ENCODE data around the gene NINL.

Gene NINL

DNA sequence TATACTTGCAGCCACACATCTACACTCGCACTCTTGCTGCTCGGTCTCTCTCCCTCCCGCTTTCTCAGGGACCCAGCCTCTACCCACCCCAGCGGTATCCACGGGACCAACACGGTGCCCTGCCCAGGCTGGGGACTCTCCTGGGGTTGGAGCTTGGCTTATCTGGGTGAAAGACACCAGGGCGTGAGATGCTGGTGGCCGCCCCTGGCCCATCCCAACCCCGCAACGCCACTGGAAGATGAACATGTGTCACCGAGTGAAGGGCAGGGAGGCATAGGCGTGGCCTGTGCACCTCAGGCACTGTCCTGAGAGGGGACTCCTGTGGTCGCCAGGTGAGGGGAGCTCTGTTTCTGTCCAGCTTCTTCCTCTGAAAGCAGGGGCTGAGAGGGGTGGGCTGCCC is 47.4 kb downstream of the NINL start:
- DNase-seq: no peak
- no peaks in the 10 kb centered on the region for H3K36me3 ChIP-seq (replicated peaks)
- no peaks in the 10 kb centered on the region for H3K27me3 ChIP-seq (replicated peaks)
- in situ Hi-C loops (cut with HindIII; ENCODE audit: low pct_ligation_motif_present, low sequenced_read_pairs): no loop called here
- TF ChIP-seq, protein P1, sequence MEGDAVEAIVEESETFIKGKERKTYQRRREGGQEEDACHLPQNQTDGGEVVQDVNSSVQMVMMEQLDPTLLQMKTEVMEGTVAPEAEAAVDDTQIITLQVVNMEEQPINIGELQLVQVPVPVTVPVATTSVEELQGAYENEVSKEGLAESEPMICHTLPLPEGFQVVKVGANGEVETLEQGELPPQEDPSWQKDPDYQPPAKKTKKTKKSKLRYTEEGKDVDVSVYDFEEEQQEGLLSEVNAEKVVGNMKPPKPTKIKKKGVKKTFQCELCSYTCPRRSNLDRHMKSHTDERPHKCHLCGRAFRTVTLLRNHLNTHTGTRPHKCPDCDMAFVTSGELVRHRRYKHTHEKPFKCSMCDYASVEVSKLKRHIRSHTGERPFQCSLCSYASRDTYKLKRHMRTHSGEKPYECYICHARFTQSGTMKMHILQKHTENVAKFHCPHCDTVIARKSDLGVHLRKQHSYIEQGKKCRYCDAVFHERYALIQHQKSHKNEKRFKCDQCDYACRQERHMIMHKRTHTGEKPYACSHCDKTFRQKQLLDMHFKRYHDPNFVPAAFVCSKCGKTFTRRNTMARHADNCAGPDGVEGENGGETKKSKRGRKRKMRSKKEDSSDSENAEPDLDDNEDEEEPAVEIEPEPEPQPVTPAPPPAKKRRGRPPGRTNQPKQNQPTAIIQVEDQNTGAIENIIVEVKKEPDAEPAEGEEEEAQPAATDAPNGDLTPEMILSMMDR (IDR thresholded peaks at IDR 0.05; ENCODE audit: low read depth, low read length, missing control alignments): no peak
- no peak overlapping the region for H3K4me3 ChIP-seq (ENCODE audit: low read depth, low read length)
- no peak overlapping the region for H3K27ac ChIP-seq

DNA sequence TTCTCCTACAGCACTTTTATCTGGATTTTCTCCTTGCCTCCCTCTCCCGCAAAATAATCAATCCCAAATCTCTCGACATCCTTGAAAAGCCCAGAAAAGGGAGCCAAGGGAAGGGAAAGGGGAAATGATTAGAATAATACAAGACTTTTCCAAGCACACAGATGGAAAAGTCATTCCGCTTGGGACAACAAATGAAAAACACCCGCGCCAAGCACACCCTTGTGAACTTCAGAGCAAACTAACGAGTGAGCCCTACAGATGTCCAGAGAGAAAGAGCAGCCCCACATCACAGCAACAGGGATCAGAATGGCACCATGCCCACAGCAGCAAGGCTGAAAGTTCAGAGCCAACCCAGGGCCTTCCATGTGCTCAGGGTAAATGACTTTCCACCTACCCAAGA is 49.6 kb downstream of the NINL start:
- TF ChIP-seq, protein P1 (IDR thresholded peaks at IDR 0.05; ENCODE audit: low read depth, low read length, missing control alignments): no peak
- in situ Hi-C loops (cut with HindIII; ENCODE audit: low pct_ligation_motif_present, low sequenced_read_pairs): no loop called here
- no peaks in the 10 kb centered on the region for H3K36me3 ChIP-seq (replicated peaks)

DNA sequence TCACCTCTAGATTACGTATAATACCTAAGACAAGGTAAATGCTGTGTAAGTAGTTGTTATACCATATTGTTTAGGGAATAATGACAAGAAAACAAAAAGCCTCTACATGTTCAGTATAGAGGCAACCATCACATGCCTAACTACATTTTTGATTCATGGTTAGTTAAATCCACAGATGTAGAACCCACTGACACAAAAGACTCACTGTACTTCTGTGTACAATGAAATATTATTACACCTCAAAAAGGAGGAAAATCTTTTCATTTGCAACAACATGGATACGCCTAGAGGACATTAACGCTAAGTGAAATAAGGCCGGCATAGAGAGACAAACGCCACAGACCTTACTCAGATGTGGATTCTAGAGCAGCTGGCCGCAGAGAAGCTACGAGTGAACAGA is 50.5 kb downstream of the NINL start:
- H3K27ac ChIP-seq: no peak overlapping the region
- TF ChIP-seq, protein P1 (IDR thresholded peaks at IDR 0.05; ENCODE audit: low read depth, low read length, missing control alignments): no peak
- DNase-seq: no peak
- H3K36me3 ChIP-seq (replicated peaks): no peaks in the 10 kb centered on the region
- no peak overlapping the region for H3K4me3 ChIP-seq (ENCODE audit: low read depth, low read length)
- H3K27me3 ChIP-seq (replicated peaks): no peaks in the 10 kb centered on the region
- in situ Hi-C loops (cut with HindIII; ENCODE audit: low pct_ligation_motif_present, low sequenced_read_pairs): no loop called here

More for the DNA sequence above, 49.6 kb downstream of the NINL start:
- DNase-seq: no peak
- Histone ChIP-seq H3K27me3 (replicated peaks) (no peaks in the 10 kb centered on the region), H3K4me3 (ENCODE audit: low read depth, low read length) (no peak overlapping the region), H3K27ac (no peak overlapping the region)

DNA sequence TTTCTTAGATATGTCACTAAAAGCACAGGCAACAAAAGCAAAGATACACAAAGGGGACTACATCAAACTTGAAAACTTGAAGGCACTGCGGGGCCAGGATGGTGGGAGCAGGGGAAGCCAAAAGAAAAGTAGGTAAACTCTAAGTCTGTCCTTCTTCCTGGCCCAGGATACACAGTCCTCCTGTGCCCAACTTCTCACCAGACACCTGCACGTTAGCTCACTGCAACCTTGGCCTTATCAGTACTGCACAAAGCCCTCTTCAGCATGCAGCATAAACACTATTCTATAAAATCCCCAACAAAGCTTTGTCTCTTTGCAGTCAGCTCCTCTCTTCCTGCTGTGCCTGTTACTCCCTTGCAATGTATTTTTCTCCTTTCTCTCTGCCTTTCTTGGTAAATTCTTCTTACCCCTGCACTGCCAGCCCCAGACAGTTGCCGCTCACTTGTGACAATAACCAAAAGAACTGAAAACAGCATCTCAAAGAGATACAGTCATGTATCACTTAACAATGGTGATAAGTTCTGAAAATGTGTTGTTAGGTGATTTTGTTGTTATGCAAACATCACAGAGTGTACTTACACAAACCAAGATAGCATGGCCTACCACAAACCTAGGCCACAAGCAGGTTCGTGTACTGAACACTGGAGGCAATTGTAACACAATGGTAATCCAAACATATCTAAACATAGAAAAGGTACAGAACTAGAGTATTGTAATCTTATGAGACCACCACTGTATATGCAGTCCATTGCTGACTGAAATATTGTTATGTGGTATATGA is 51.2 kb downstream of the NINL start:
- H3K27ac ChIP-seq: no peak overlapping the region
- TF ChIP-seq, protein P1 (IDR thresholded peaks at IDR 0.05; ENCODE audit: low read depth, low read length, missing control alignments): no peak
- no peak overlapping the region for H3K4me3 ChIP-seq (ENCODE audit: low read depth, low read length)
- H3K36me3 ChIP-seq (replicated peaks): no peaks in the 10 kb centered on the region
- no peaks in the 10 kb centered on the region for H3K27me3 ChIP-seq (replicated peaks)
- in situ Hi-C loops (cut with HindIII; ENCODE audit: low pct_ligation_motif_present, low sequenced_read_pairs): no loop called here
- no peak for DNase-seq

DNA sequence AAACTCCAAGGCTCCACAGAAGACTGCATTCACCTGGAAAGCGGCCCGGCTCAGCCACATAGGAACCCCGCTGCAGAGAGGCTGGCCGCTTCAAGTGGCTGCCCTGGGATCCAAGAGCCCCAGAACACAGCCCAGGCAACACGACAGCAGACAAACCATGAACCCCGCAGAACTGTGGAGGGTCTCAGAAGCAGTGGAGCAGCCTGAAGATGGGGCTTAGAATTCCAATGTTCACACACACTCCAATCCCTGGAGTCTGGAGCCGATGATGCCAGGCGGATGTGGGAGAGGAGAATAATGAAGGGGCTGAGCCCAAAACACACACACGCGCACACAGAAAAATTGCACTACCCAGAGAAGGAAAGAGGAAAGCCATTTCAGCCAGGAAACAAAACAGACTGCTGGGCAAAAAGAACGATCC is 52.4 kb downstream of the NINL start:
- Histone ChIP-seq H3K27me3 (replicated peaks) (no peaks in the 10 kb centered on the region), H3K36me3 (replicated peaks) (no peaks in the 10 kb centered on the region), H3K4me3 (ENCODE audit: low read depth, low read length) (no peak overlapping the region), H3K27ac (no peak overlapping the region)
- in situ Hi-C loops (cut with HindIII; ENCODE audit: low pct_ligation_motif_present, low sequenced_read_pairs): no loop called here
- TF ChIP-seq, protein P1 (IDR thresholded peaks at IDR 0.05; ENCODE audit: low read depth, low read length, missing control alignments): no peak
- DNase-seq: no peak

Measured in brain microvascular endothelial cell (primary cell).